ENCODE measurements around the gene RPS6KA1.
"Not testable (repeated sequence)": the region's sequence is repeated elsewhere in the genome, so short reads cannot be mapped to it uniquely, and the experiment has no call there.

The RPS6KA1 gene

DNA sequence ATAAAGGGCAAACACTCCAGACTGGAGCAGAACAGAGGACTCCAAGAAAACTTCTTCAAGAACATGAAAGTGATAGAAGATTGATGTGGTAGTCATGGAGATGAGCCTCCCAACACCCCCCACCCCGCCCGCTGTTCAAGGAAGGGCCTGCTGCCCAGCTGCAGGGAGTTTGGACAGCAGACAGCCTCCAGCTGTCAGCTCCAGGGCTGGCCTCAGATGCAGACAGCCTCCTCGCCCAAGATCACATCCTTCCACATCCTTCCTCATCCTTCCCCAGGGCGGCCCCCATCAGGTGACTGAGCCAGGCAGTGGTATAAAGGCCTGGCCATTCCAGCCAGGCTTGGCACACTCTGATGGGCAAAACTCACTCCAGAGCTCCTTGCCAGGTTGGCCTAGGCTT, 32.7 kb upstream of the RPS6KA1 start:
- Histone ChIP-seq H3K27ac (no peak overlapping the region), H3K36me3 (replicated peaks) (no peaks in the 10 kb centered on the region), H3K27me3 (replicated peaks) (no peaks in the 10 kb centered on the region), H3K4me3 (ENCODE audit: low read depth, low read length) (no peak overlapping the region)
- no peak for DNase-seq
- TF ChIP-seq, protein P1, sequence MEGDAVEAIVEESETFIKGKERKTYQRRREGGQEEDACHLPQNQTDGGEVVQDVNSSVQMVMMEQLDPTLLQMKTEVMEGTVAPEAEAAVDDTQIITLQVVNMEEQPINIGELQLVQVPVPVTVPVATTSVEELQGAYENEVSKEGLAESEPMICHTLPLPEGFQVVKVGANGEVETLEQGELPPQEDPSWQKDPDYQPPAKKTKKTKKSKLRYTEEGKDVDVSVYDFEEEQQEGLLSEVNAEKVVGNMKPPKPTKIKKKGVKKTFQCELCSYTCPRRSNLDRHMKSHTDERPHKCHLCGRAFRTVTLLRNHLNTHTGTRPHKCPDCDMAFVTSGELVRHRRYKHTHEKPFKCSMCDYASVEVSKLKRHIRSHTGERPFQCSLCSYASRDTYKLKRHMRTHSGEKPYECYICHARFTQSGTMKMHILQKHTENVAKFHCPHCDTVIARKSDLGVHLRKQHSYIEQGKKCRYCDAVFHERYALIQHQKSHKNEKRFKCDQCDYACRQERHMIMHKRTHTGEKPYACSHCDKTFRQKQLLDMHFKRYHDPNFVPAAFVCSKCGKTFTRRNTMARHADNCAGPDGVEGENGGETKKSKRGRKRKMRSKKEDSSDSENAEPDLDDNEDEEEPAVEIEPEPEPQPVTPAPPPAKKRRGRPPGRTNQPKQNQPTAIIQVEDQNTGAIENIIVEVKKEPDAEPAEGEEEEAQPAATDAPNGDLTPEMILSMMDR (IDR thresholded peaks at IDR 0.05; ENCODE audit: low read depth, low read length, missing control alignments), result no peak
- in situ Hi-C loops (cut with HindIII; ENCODE audit: low pct_ligation_motif_present, low sequenced_read_pairs), result no loop called here

DNA sequence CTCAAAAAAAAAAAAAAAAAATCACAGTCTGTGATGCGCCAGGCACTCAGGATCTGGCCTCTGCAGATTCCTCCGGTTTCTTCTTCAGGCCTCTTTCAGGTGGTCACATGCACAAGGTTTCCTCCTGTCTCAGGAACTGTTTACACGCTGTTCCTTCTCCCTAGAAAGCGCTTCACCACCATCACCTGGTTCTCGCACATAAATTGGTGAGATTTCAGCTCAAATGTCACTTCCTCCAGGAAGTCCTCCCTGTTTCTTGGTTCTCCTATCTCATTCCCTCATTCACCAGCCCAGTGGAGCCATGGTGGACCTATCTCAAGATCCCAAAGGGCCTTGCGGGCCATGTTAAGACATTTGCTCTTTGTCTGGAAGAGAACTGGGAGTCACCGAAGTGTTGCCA, 30.7 kb upstream of the RPS6KA1 start:
- TF ChIP-seq, protein P1 (IDR thresholded peaks at IDR 0.05; ENCODE audit: low read depth, low read length, missing control alignments), result no peak
- DNase-seq, result no peak
- H3K27me3 ChIP-seq (replicated peaks), result no peaks in the 10 kb centered on the region
- in situ Hi-C loops (cut with HindIII; ENCODE audit: low pct_ligation_motif_present, low sequenced_read_pairs), result no loop called here
- no peak overlapping the region for H3K4me3 ChIP-seq (ENCODE audit: low read depth, low read length)
- H3K27ac ChIP-seq, result no peak overlapping the region
- no peaks in the 10 kb centered on the region for H3K36me3 ChIP-seq (replicated peaks)

DNA sequence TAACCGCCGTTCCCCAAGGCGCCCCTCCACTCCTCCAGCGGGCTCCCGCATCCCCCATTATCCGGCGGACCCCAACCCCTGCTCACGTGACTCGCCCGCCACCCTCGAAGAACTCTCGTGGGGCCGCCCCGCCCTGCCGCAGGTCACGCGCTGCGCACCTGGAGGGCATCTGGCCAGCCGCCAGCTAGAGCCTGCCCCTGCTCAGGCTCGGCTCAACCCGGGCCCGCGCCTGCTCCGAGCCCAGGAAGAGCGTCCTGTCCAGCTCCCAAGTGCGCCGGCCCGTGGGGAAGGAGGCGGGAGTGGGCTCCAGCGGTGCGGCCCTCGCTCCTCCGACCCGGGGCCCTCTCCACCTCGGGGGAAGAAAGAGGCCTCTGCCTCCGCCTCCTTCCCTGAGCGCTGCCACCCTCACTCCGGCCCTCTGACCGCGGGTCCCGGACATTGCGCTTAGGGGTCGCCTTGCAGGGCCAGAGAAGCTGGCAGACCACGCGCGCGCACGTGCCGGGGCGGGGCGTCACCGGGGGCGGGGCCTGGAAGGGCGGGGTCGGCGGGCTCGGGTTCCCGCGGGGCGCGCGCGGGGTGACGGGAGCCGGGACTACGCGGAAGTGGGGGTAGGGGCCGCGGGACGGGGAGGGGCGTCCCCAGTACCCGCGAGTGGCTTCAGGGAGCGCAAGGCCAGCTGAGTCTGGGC, 28.9 kb upstream of the RPS6KA1 start:
- H3K27me3 ChIP-seq (replicated peaks), result no peaks in the 10 kb centered on the region
- peak overlapping the region; percentile 70 for H3K4me3 ChIP-seq (ENCODE audit: low read depth, low read length)
- in situ Hi-C loops (cut with HindIII; ENCODE audit: low pct_ligation_motif_present, low sequenced_read_pairs), result no loop called here
- H3K27ac ChIP-seq, result peak overlapping the region; percentile 32
- DNase-seq, result peak; percentile 57
- TF ChIP-seq, protein P1 (IDR thresholded peaks at IDR 0.05; ENCODE audit: low read depth, low read length, missing control alignments), result no peak
- no peaks in the 10 kb centered on the region for H3K36me3 ChIP-seq (replicated peaks)

DNA sequence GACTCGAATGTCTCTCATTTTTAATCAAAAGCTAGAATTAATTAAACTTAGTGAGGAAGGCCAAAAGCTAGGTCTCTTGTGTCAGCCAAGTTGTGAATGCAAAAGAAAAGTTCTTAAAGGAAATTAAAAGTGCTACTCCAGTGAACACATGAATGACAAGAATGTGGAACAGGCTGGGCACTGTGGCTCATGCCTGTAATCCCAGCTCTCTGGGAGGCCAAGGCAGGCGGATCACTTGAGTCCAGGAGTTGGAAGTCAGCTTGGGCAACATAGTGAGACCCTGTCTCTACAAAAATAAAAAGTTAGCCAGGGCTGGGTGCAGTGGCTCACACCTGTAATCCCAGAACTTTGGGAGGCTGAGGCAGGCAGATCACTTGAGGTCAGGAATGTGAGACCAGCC, 18.9 kb upstream of the RPS6KA1 start:
- H3K36me3 ChIP-seq (replicated peaks); H3K27me3 ChIP-seq (replicated peaks); DNase-seq; H3K4me3 ChIP-seq (ENCODE audit: low read depth, low read length); H3K27ac ChIP-seq; in situ Hi-C loops (cut with HindIII; ENCODE audit: low pct_ligation_motif_present, low sequenced_read_pairs): not testable (repeated sequence)

DNA sequence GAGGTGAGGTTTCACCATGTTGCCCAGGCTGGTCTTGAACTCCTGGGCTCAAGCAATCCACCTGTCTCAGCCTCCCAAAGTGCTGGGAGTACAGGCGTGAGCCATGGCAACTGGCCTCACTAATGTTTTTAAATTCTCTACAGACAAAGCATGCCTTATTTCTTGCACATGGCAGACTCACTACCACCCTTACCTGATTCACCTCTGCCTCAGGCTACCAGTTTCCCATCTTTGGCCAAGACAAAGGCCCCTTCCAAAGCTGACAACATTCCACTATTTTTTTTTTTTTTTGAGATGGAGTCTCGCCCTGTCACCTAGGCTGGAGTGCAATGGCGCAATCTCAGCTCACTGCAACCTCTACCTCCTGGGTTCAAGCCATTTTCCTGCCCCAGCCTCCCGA, 13.7 kb upstream of the RPS6KA1 start:
- H3K27me3 ChIP-seq (replicated peaks); DNase-seq; H3K36me3 ChIP-seq (replicated peaks); H3K27ac ChIP-seq; H3K4me3 ChIP-seq (ENCODE audit: low read depth, low read length); in situ Hi-C loops (cut with HindIII; ENCODE audit: low pct_ligation_motif_present, low sequenced_read_pairs): not testable (repeated sequence)

DNA sequence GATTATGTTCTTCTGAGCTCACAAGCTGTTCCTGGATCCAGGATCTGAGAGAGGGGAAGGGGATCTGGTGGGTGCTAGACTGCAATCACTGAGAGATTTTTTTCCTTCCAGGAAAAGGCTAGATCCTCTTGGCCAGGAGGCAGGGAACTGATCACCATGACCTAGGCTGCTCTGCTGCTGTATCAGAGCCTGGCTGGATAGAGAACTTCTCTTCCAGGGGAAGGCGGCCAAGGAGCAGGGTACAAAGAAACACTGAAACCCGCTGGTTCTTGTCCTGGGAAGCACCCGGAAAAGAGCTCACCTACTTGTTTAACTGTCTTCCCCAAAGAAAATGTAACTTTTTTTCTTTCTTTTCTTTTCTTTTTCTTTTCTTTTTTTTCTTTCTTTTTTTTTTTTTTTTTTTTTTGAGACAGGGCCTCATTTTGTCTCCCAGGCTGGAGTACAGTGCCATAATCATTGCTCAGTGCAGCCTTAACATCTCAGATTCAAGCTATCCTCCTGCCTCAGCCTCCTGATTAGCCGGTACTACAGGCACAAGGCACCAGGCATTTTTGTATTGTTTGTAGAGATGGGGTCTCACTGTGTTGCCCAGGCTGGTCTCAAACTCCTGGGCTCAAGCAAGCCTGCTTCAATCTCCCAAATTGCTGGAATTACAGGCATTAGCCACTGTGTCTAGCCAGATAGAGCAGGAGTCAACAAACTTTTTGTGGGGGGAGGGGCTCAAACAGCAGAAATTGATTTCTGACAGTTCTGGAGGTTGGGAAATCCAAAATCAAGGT, 12.4 kb upstream of the RPS6KA1 start:
- Histone ChIP-seq H3K27ac (no peak overlapping the region), H3K4me3 (ENCODE audit: low read depth, low read length) (no peak overlapping the region), H3K27me3 (replicated peaks) (no peaks in the 10 kb centered on the region), H3K36me3 (replicated peaks) (no peaks in the 10 kb centered on the region)
- DNase-seq, result no peak
- in situ Hi-C loops (cut with HindIII; ENCODE audit: low pct_ligation_motif_present, low sequenced_read_pairs), result no loop called here
- TF ChIP-seq, protein P1 (IDR thresholded peaks at IDR 0.05; ENCODE audit: low read depth, low read length, missing control alignments), result no peak

DNA sequence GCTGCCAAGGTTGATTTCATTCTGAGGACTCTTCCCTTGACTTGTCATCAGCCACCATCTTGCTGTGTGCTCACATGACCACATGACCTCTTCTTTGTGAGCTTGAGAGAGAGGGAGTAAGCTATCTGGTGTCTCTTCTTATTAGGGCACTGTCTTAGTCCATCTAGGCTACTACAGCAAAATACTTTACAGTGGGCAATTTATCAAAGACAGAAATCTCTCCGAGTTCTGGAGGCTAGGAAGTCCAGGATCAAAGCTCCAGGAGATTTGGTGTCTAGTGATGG, 11.9 kb upstream of the RPS6KA1 start:
- H3K27ac ChIP-seq, result no peak overlapping the region
- no peaks in the 10 kb centered on the region for H3K36me3 ChIP-seq (replicated peaks)
- TF ChIP-seq, protein P1 (IDR thresholded peaks at IDR 0.05; ENCODE audit: low read depth, low read length, missing control alignments), result no peak
- no peak overlapping the region for H3K4me3 ChIP-seq (ENCODE audit: low read depth, low read length)
- no peak for DNase-seq
- in situ Hi-C loops (cut with HindIII; ENCODE audit: low pct_ligation_motif_present, low sequenced_read_pairs), result no loop called here
- no peaks in the 10 kb centered on the region for H3K27me3 ChIP-seq (replicated peaks)

Measured in brain microvascular endothelial cell (primary cell).